Heart left ventricle (tissue), 16 donors: ENCODE results near the gene FBN1. TPM values are rescaled to one million over a fixed set of nuclear protein-coding genes. Genes with fewer than 3 reads are reported as not detected.

ENCODE experiments used
- ATAC-seq, 4 donors: fragments of 200-7000 bp; cut with Tn5 transposase; one replicate each; pipeline ENCODE4 v1.9.1; 2020 to 2022; ENCODE audit warnings: moderate library complexity in 4 of 4, mild to moderate bottlenecking in 3 of 4, moderate number of reproducible peaks in 1 of 4
- DNase-seq, 5 donors: peaks; one replicate each; pipeline ENCODE4 v3.0.0-alpha.2; 2020
- H3K27ac ChIP-seq, 12 donors: fragments of 200-600 bp; sonication (generic) in 4 of 12; one replicate each; pipeline versions ENCODE4 v1.5.0 to v1.8.0; 2016 to 2022; ENCODE audit warnings: mild to moderate bottlenecking in 2 of 12
- H3K27me3 ChIP-seq, 9 donors: fragments of 200-600 bp; sonication (generic) in 2 of 9; one replicate each; pipeline versions ENCODE4 v1.5.1 to v1.8.0; 2016 to 2022; ENCODE audit warnings: mild to moderate bottlenecking in 3 of 9
- H3K36me3 ChIP-seq, 9 donors: fragments of 200-600 bp; sonication (generic) in 2 of 9; one replicate each; pipeline versions ENCODE4 v1.5.0 to v1.8.0; 2018 to 2022; ENCODE audit warnings: mild to moderate bottlenecking in 2 of 9
- H3K4me1 ChIP-seq, 12 donors: fragments of 200-600 bp; sonication (generic) in 4 of 12; one replicate each; pipeline versions ENCODE4 v1.5.0 to v1.8.0; 2016 to 2022; ENCODE audit warnings: mild to moderate bottlenecking in 3 of 12
- H3K4me3 ChIP-seq, 12 donors: fragments of 200-600 bp; sonication (generic) in 4 of 12; one replicate each; pipeline versions ENCODE4 v1.5.0 to v1.8.0; 2017 to 2022; ENCODE audit warnings: mild to moderate bottlenecking in 9 of 12, moderate library complexity in 4 of 12
- H3K9me3 ChIP-seq, 12 donors: fragments of 200-600 bp; sonication (generic) in 4 of 12; one replicate each; pipeline versions ENCODE4 v1.5.0 to v1.8.0; 2016 to 2022; ENCODE audit warnings: mild to moderate bottlenecking in 1 of 12
- CTCF ChIP-seq, 12 donors: fragments of 200-600 bp; sonication (generic) in 4 of 12; IDR thresholded peaks; one replicate each; pipeline versions ENCODE4 v1.5.0 to v1.8.0; 2018 to 2022; ENCODE audit warnings: antibody characterized with exemption in 12 of 12, mild to moderate bottlenecking in 5 of 12
- POLR2A ChIP-seq, 2 donors: fragments of 450-650 bp; IDR thresholded peaks; one replicate each; pipeline ENCODE4 v1.6.1; 2017; ENCODE audit warnings: antibody characterized with exemption in 2 of 2, mild to moderate bottlenecking in 2 of 2, moderate library complexity in 2 of 2
- WGBS, 4 donors: extraction: QIAGEN DNeasy Blood & Tissue Kit in 2 of 4; methylation state at CpG; one replicate each; pipeline versions ENCODE4 v1.1.5 to v1.1.7; 2013 to 2018; 5-methylcytosine and 5-hydroxymethylcytosine counted together
- intact Hi-C, 10 donors: fragments of 100-400 bp; cut with DNase I; formaldehyde crosslinking; loops; one replicate each; pipeline versions ENCODE4 v1.11.1 to v1.14.2; 2022
- polyA plus RNA-seq, 2 donors: library from polyadenylated mRNA; stranded (reverse); fragments of 200-250 nt; gene quantifications; one replicate each; pipeline ENCODE4 v1.2.3, GENCODE V29; 2013
- total RNA-seq, 9 donors: library from RNA; depleted of rRNA in 2 of 9; stranded (reverse); fragments of >200 nt in 2 of 9; fragmentation: NEBNext Ultra II Directional in 3 of 9; extraction: Animal tissue kit (Norgen Biotek cat#: 25700) in 3 of 9; gene quantifications; one replicate each; pipeline versions ENCODE4 v1.1.0 to v1.2.4, GENCODE V29; 2016 to 2023
- donor health status: ischemic (EF 13 %, LVEDD 7.1; RV severe dilation, severe dysfunction).
- donor health status: healthy with polysubstance abuse.
- donor health status: DM: no; HTN: yes; CAD: no.
- donor health status: DM: no; HTN: no; CAD: no.
- donor health status: ischemic (EF 25% LVEDD 6.9; RV normal size, moderate dysfunction).
- donor health status: ischemic (EF 25% LVEDD 5.7; RV mildly dilated, moderate dysfunction).
- donor health status: healthy.
- donor health status: DM: yes; HTN: yes; CAD: no.
- donor health status: ischemic (EF 35%, LVEDD 5.7; RV mildly dilated, moderate dysfunction).
- donor health status: nonischemic (EF 11% LVEDD 7.7; RV severe dilation, severe dysfunction).
- donor health status: DM: yes; HTN: yes; CAD: no.
- donor health status: PGD.
- donor health status: ischemic (EF 29% LVEDD 5.4; RV normal size, mild dysfunction).
- donor health status: nonischemic (EF 23%, LVEDD 6.1; RV moderate dilation, normal function).

Gene FBN1
- total and polyA plus RNA-seq, 11 donors: 5.7 to 115 (median 31.4) TPM

- Histone ChIP-seq H3K36me3 (peaks cover 0 to 54% (median 6%) of the 10 kb centered on the region in 9 donors), H3K9me3 (no peaks in the 10 kb centered on the region), H3K27ac (no peak overlapping the region), H3K27me3 (no peaks in the 10 kb centered on the region), H3K4me1 (peaks cover 0 to 53% (median 16%) of the 10 kb centered on the region in 12 donors), H3K4me3 (no peak overlapping the region)
- DNase-seq (no peak), ATAC-seq (no peak)
- TF ChIP-seq CTCF (IDR thresholded peaks at IDR 0.05) (no peak), POLR2A (IDR thresholded peaks at IDR 0.05) (no peak)
- WGBS, 4 donors: 37 to 50% (median 38%) methylated on average over 2 of the region's 2 CpGs
- intact Hi-C loops: loop anchor here in 5 of 10 donors (10.0 kb wide), 1 partner anchor 111 kb away; the partner anchor contains the start of gene FBN1 (in 5 of the 5)
These were observed 111.5 kb downstream of the FBN1 start for GRCh38 chr15:48533982-48534381.

- no peak for DNase-seq
- H3K36me3 ChIP-seq: peaks cover 0 to 61% (median 10%) of the 10 kb centered on the region in 9 donors
- TF ChIP-seq POLR2A (IDR thresholded peaks at IDR 0.05) (no peak), CTCF (IDR thresholded peaks at IDR 0.05) (no peak)
- no peak overlapping the region for H3K27ac ChIP-seq
- no peak overlapping the region for H3K4me3 ChIP-seq
- ATAC-seq: no peak
- H3K4me1 ChIP-seq: peaks cover 0 to 44% (median 16%) of the 10 kb centered on the region in 12 donors
- intact Hi-C loops: loop anchor here in 5 of 10 donors (10.0 kb wide), 1 partner anchor 112 kb away; the partner anchor contains the start of gene FBN1 (in 5 of the 5)
- no peaks in the 10 kb centered on the region for H3K27me3 ChIP-seq
- H3K9me3 ChIP-seq: no peaks in the 10 kb centered on the region
These were observed 112.6 kb downstream of the FBN1 start for GRCh38 chr15:48532946-48533345.

DNA sequence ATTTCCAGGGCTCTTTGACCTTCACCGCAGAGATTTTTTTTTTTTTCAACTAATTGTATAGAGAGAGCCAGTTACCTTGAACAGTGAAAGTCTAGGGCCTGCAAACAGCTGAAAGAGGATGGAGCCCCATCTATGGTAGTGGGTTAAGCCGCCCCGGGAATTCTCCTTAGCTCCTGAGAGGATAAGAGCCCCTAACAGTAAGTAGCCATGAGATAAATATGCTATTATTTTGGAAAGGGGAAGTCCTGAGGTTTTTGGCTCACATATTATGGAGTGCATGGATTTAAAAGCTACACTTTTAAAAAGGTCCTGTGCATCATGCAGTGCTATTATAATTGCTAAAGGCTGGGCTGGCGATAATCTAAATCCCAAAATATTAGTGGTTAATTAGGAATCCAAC lies 115.0 kb downstream of the FBN1 start:
- Histone ChIP-seq H3K9me3 (no peaks in the 10 kb centered on the region), H3K36me3 (peaks cover 0 to 79% (median 14%) of the 10 kb centered on the region in 9 donors), H3K4me3 (no peak overlapping the region), H3K4me1 (peaks cover 0 to 20% (median 1%) of the 10 kb centered on the region in 12 donors), H3K27me3 (no peaks in the 10 kb centered on the region), H3K27ac (no peak overlapping the region)
- 91 to 96% (median 93%) methylated on average over 4 of the region's 4 CpGs for WGBS, 4 donors
- DNase-seq: no peak
- intact Hi-C loops: loop anchor here in 5 of 10 donors (10.0 kb wide), 1 partner anchor 114 kb away; the partner anchor contains the start of gene FBN1 (in 5 of the 5)
- ATAC-seq: no peak
- TF ChIP-seq CTCF (IDR thresholded peaks at IDR 0.05) (no peak), POLR2A (IDR thresholded peaks at IDR 0.05) (no peak)

GRCh38 chr15:48528921-48529320 lies 116.6 kb downstream of the FBN1 start:
- Histone ChIP-seq H3K27ac (no peak overlapping the region), H3K36me3 (peaks cover 0 to 85% (median 20%) of the 10 kb centered on the region in 9 donors), H3K27me3 (no peaks in the 10 kb centered on the region), H3K4me3 (no peak overlapping the region), H3K9me3 (no peaks in the 10 kb centered on the region), H3K4me1 (peaks cover 0 to 5% (median 0%) of the 10 kb centered on the region in 12 donors)
- no peak for ATAC-seq
- no peak for DNase-seq
- intact Hi-C loops: loop anchor here in 1 of 10 donors (10.0 kb wide), 1 partner anchor 76 kb away; no protein-coding TSS in a partner anchor
- TF ChIP-seq CTCF (IDR thresholded peaks at IDR 0.05) (no peak), POLR2A (IDR thresholded peaks at IDR 0.05) (no peak)
- WGBS, 4 donors: 90 to 93% (median 91%) methylated on average over 4 of the region's 4 CpGs
